Activated naive CD8-positive, alpha-beta T cell treated with anti-CD3 and anti-CD28 coated beads, Interleukin-2, amount 10 ng/mL, durations not matched to agents 7 days and 5 days (primary cell): ENCODE results near the gene NIN. TPM values are rescaled to one million over a fixed set of nuclear protein-coding genes. Genes with fewer than 3 reads are reported as not detected.
A peak's percentile ranks its signal among the peaks of the same experiment; 100 is the strongest.

ENCODE experiments used
- ATAC-seq: fragments of 150-1000 bp; cut with Tn5 transposase; one replicate; pipeline ENCODE4 v1.10.0; 2021; ENCODE audit warnings: low read depth, moderate library complexity
- POLR2A ChIA-PET: fragments of 350-600 bp; sonication (Branson Sonifier 250); formaldehyde crosslinking; loops from one replicate; lab custom pipeline; 2021; ENCODE audit warnings: antibody characterized with exemption; lab: Charles Lee
- DNase-seq: peaks from one replicate; pipeline ENCODE4 v3.0.0; 2021
- H3K27ac Mint-ChIP-seq: one replicate; pipeline ENCODE4 v1.8.0; 2022; ENCODE audit warnings: mild to moderate bottlenecking, mixed read lengths
- H3K27me3 Mint-ChIP-seq: one replicate; pipeline ENCODE4 v1.8.0; 2022; ENCODE audit warnings: mild to moderate bottlenecking, moderate library complexity, mixed read lengths
- H3K36me3 Mint-ChIP-seq: one replicate; pipeline ENCODE4 v1.8.0; 2021; ENCODE audit warnings: mild to moderate bottlenecking, mixed read lengths
- H3K4me1 Mint-ChIP-seq: one replicate; pipeline ENCODE4 v1.8.0; 2021; ENCODE audit warnings: mixed read lengths
- H3K4me3 Mint-ChIP-seq: one replicate; pipeline ENCODE4 v1.8.0; 2022; ENCODE audit warnings: mild to moderate bottlenecking, moderate library complexity, mixed read lengths
- H3K9me3 Mint-ChIP-seq: one replicate; pipeline ENCODE4 v1.8.0; 2021; ENCODE audit warnings: mixed read lengths
- total RNA-seq, 2 experiments: library from RNA; stranded (reverse); gene quantifications; one replicate each; pipeline ENCODE4 v1.2.3, GENCODE V29; 2021

Gene NIN
- total RNA-seq, 2 experiments from 2014 or later: 106 to 113 TPM

DNA sequence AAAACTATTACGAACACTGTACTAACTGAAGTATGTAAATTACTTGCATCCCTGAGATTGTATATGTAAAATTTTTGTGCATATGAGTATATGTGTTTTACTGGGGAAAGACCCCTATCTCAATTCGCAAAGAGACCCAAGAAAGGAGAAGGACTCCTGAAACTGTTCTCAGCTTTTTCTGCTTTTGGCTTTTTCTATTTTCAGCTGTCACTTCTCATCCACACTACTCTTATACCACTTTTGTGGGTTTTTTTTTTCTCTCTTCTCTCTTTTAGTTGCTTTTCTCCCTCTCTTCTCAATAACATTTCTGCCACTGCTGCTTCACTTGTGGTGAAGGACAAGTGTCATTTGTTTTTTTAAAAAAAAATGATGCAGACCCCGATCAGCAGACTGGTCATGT, 39.8 kb downstream of the NIN start:
- Mint-ChIP-seq H3K27me3 (no peaks in the 10 kb centered on the region), H3K36me3 (peaks cover 53% of the 10 kb centered on the region), H3K4me3 (no peak overlapping the region), H3K9me3 (no peaks in the 10 kb centered on the region), H3K27ac (peak overlapping the region; percentile 85), H3K4me1 (peaks cover 57% of the 10 kb centered on the region)
- ATAC-seq (no peak), DNase-seq (no peak)
- POLR2A ChIA-PET: interaction anchor here (0.5 to 2.2 kb wide), 3 partner anchors 22 to 1951 kb away, joined by 3 to 7 read pairs (median 5); partner anchors contain the start of gene NIN

DNA sequence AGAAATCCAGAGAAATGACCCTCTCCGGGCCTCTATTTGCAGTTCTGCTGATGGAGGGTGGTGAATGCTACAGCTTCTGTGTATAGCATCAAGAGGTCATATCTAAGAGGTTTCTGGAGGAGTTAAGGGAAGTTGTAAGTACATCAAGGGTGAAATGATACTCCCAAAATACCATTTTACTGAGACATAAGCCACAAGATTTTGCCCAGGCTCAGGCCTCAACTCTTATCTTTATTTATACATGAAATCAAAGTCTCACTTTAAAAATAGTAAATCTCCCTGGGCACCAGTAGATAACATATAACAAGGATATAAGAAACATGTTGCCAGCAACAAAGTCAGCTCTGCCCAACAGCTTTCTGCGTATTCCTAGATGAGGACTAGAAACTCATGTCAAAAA, 40.4 kb downstream of the NIN start:
- H3K27ac Mint-ChIP-seq: no peak overlapping the region
- POLR2A ChIA-PET: interaction anchor here (1.5 to 2.6 kb wide), 3 partner anchors 23 to 69 kb away, joined by 5 to 12 read pairs (median 7); partner anchors contain the start of gene NIN
- ATAC-seq: no peak
- no peak overlapping the region for H3K4me3 Mint-ChIP-seq
- no peaks in the 10 kb centered on the region for H3K27me3 Mint-ChIP-seq
- H3K4me1 Mint-ChIP-seq: peaks cover 58% of the 10 kb centered on the region
- no peak for DNase-seq
- no peaks in the 10 kb centered on the region for H3K9me3 Mint-ChIP-seq
- H3K36me3 Mint-ChIP-seq: peaks cover 50% of the 10 kb centered on the region

DNA sequence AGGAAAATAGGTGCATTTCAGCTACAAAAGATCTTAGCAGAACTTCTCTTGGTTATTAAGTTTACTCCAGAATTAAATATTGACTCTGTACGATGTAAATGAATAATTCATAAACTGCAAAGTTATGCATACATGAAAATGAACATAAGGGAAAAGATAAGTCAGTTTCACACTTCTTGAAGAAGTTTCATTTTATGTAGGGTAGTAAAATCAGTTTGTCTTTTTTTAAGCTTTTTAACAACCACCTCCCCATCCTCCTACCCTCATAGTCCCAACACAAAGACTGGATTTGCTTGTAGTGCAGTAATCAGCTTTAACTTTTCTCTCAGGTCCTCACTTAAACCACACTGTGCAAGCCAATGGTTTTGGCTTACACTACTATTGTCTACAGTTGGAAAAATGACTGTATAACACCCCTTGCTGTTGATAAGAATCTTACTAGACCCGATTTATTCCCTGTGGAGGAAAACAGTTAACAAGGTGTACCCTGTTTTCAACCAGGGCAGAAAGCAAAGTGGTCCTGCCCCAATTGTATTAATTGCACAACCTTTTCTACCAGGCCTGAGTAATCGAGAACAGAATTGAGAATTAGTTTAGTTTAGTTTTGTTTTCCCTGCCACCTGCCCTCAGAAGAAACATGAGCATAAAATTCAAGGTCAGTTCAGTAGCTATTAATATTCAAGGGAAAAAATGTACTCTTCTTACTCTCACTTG, 44.1 kb downstream of the NIN start:
- Mint-ChIP-seq H3K36me3 (peaks cover 48% of the 10 kb centered on the region), H3K4me3 (no peak overlapping the region), H3K4me1 (peaks cover 60% of the 10 kb centered on the region), H3K9me3 (no peaks in the 10 kb centered on the region), H3K27ac (peak overlapping the region; percentile 51), H3K27me3 (no peaks in the 10 kb centered on the region)
- DNase-seq (no peak), ATAC-seq (no peak)
- POLR2A ChIA-PET: interaction anchor here (0.8 to 1.0 kb wide), 2 partner anchors 43 to 45 kb away, joined by 3 to 4 read pairs; no protein-coding TSS in a partner anchor

DNA sequence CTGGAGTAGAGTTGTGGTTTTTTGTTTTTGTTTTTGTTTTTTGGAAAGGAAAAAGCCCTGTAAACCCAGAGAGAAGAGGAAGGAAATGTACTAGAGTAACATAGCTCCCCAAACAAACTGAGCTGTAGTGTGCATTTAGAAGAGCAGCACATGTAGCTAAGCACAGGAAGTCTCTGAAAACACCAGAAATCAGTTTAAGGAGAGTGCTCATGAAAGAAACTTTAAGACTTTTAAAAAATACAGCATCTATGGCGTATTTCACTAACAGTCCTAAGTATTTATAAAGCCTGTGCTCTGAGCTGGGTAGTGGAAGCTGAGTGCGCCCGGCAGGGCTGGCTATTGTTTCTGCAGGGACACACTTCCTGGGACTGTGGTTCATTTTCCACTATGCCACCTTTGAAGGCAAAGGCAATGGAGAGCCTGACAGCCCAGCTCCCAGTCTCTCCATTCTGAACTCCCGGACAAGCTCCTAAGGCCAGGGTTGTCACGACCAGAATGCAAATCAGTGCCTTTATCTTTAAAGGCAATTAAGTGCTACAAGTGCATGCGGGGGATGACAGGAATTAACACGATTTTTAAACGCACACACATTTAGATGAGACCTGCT, 45.4 kb downstream of the NIN start:
- POLR2A ChIA-PET: interaction anchor here (0.6 to 2.4 kb wide), 5 partner anchors 9 to 74 kb away, joined by 3 to 12 read pairs (median 4); partner anchors contain the start of gene NIN
- peaks cover 49% of the 10 kb centered on the region for H3K4me1 Mint-ChIP-seq
- H3K36me3 Mint-ChIP-seq: peaks cover 39% of the 10 kb centered on the region
- H3K27me3 Mint-ChIP-seq: no peaks in the 10 kb centered on the region
- peak overlapping the region; percentile 58 for H3K4me3 Mint-ChIP-seq
- peak overlapping the region; percentile 81 for H3K27ac Mint-ChIP-seq
- ATAC-seq (peak; percentile 57), DNase-seq (no peak)
- no peaks in the 10 kb centered on the region for H3K9me3 Mint-ChIP-seq

DNA sequence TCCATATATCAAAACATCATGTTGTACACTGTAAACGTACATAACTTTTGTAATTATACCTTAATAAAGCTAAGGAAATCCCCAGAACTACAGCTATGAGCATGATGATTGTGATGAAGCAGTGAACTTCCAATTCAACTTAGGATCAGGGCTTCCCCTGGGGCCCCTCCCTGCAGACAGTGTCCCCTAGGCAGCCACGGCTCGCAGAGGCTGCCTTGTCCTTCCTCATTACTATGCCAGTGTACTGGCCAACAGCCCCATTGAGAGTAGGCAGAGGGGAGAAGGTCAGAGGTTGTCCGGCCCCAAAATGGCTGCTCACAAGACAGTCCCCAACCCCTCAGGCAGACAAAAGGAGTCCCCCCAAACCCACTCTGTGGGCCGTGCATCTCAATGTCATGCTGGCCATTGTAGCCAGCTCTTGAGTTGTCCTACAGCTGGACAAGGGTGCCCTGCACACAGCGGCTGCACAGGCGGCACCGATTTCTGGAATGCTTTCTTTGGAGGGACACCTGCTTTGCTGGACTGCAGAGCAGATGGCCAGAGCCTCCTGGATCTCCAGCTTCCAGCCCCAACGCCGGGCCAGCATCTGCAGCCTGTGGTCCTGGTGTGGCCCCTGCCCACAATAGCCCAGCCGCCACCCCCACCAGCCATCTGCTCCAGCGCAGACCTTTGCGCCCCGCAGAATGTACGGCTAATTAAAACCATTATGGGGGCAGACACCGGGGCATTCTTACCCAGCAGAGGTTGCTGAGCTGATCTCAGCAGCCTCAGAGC, 46.1 kb downstream of the NIN start:
- no peak for ATAC-seq
- Mint-ChIP-seq H3K36me3 (peaks cover 35% of the 10 kb centered on the region), H3K27me3 (no peaks in the 10 kb centered on the region), H3K9me3 (no peaks in the 10 kb centered on the region), H3K27ac (peak overlapping the region; percentile 81), H3K4me1 (peaks cover 44% of the 10 kb centered on the region), H3K4me3 (peak overlapping the region; percentile 58)
- no peak for DNase-seq
- POLR2A ChIA-PET: interaction anchor here (0.6 to 2.4 kb wide), 6 partner anchors 9 to 75 kb away, joined by 3 to 12 read pairs (median 4); partner anchors contain the start of gene NIN

DNA sequence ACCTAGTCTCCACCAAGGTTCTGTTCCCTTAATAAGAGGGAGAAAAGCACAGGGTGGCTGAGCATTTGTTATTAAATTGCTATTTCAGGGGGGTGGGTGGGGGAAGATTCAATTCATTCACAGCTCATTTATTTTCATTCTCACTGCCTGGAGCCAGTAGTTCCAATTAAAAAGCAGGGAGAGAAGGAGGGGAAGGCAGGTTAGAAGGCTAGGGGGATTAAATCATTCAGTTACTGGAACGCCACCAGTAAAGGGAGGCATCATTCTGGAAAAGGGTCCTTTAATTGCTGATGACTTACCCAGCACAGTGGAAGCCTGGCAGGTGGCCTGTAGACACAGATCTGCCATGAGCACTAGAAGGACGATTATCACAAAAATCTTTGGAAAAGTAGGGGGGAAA, 47.4 kb downstream of the NIN start:
- H3K36me3 Mint-ChIP-seq: peaks cover 26% of the 10 kb centered on the region
- H3K4me1 Mint-ChIP-seq: peaks cover 48% of the 10 kb centered on the region
- H3K9me3 Mint-ChIP-seq: no peaks in the 10 kb centered on the region
- DNase-seq (no peak), ATAC-seq (no peak)
- no peaks in the 10 kb centered on the region for H3K27me3 Mint-ChIP-seq
- POLR2A ChIA-PET: no interaction called here
- H3K27ac Mint-ChIP-seq: no peak overlapping the region
- no peak overlapping the region for H3K4me3 Mint-ChIP-seq

DNA sequence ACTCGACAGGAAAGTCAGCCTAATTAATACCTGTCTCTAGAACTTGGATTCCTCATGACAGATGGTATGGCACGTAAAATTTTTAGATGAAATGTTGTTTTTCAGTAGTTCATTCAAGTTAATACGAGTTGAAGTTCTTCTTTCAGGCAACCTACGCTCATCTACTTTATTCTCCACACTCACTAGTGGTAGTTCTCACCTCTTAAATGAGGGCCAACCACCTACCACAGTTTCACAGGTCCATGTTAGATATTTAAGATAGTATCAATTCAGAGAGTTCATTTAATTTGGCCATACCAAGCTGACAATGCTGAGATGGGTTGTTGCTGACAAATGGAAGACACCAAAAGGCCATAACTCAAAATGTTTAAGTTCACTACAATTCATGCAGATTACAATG, 50.6 kb downstream of the NIN start:
- no peak overlapping the region for H3K27ac Mint-ChIP-seq
- DNase-seq: no peak
- H3K4me1 Mint-ChIP-seq: peaks cover 27% of the 10 kb centered on the region
- no peaks in the 10 kb centered on the region for H3K27me3 Mint-ChIP-seq
- no peaks in the 10 kb centered on the region for H3K9me3 Mint-ChIP-seq
- no peak for ATAC-seq
- peaks cover 17% of the 10 kb centered on the region for H3K36me3 Mint-ChIP-seq
- no peak overlapping the region for H3K4me3 Mint-ChIP-seq
- POLR2A ChIA-PET: no interaction called here

DNA sequence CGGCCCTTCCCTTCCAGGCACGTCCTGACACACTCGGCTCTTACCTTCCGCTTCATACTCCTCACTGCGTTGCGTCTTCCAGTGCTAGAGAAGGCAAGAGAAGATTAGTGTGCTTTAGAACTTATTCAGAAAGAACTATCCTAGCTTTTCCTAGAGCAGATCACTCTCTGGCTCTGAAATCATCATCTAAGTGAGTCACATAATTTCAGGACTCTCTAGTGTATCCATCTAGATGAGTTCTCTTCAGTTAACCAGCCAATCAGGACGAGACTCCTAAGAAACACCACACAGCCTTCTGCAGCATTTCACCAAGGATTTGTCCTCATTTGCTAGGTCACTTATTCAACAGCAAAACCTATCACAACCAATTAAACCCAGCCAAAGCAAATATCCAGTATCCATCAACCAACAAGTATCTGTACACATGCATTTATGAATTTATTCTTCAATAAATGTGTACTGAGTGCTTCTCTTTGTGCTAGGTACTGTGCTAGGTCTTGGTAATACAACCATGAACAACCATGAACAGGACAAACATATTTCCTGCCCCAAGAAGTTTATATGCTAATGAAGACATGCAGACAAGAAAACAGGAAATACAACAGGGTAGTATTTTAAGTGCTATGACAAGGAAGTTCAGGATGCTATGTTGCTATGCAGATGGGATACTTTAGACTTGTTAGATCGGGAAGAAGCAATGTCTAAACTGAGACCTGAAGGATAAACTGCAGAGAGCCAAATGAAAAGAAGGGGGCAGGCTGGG, 52.1 kb downstream of the NIN start:
- POLR2A ChIA-PET: no interaction called here
- Mint-ChIP-seq H3K4me3 (no peak overlapping the region), H3K36me3 (peaks cover 18% of the 10 kb centered on the region), H3K9me3 (no peaks in the 10 kb centered on the region), H3K27ac (peak overlapping the region; percentile 32), H3K27me3 (no peaks in the 10 kb centered on the region), H3K4me1 (peaks cover 22% of the 10 kb centered on the region)
- no peak for DNase-seq
- ATAC-seq: no peak

DNA sequence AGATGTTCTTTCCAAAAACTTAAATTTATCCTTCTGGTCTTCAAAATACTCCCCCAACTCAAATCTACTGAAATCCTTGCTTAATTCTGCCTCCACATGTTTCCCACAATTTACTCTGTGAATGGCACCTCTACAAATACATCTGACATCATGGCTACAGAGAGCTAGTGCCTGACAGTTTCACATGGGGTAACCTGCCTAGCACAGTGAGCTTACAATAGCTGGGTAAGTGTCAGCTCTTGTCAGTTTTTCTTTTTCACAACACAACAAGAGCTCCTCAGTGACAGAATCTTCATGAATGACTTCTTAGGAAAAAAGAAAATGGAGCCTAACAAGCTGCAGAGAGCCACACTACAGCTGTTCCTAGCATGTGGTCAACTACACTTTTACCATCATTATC, 54.4 kb downstream of the NIN start:
- Mint-ChIP-seq H3K4me1 (peaks cover 20% of the 10 kb centered on the region), H3K27me3 (no peaks in the 10 kb centered on the region), H3K27ac (no peak overlapping the region), H3K4me3 (no peak overlapping the region), H3K9me3 (no peaks in the 10 kb centered on the region), H3K36me3 (peaks cover 13% of the 10 kb centered on the region)
- POLR2A ChIA-PET: interaction anchor here (2.7 kb wide), 1 partner anchor 83 kb away, joined by 7 read pairs; no protein-coding TSS in a partner anchor
- no peak for ATAC-seq
- DNase-seq: no peak

DNA sequence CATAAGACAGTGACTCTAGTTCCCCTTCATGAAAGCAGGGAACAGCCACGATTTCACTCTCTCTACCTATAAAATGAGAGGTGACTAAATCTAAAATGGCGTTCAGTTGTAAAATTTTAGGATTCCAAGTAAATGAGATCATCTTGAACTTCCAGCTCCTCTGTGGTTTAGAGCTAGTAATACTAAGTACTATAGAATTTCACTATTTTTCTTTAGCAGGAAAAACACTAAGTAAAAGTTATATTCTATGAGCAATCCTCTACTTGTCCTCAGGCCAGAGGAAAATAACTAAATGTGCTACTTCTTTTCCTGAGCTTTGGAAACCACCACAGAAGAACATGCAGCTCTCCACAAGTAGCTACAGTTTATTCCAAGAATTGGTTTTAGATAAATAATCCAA, 55.6 kb downstream of the NIN start:
- Mint-ChIP-seq H3K36me3 (peaks cover 16% of the 10 kb centered on the region), H3K9me3 (no peaks in the 10 kb centered on the region), H3K4me3 (no peak overlapping the region), H3K27me3 (no peaks in the 10 kb centered on the region), H3K27ac (no peak overlapping the region), H3K4me1 (peaks cover 20% of the 10 kb centered on the region)
- DNase-seq (no peak), ATAC-seq (no peak)
- POLR2A ChIA-PET: no interaction called here

DNA sequence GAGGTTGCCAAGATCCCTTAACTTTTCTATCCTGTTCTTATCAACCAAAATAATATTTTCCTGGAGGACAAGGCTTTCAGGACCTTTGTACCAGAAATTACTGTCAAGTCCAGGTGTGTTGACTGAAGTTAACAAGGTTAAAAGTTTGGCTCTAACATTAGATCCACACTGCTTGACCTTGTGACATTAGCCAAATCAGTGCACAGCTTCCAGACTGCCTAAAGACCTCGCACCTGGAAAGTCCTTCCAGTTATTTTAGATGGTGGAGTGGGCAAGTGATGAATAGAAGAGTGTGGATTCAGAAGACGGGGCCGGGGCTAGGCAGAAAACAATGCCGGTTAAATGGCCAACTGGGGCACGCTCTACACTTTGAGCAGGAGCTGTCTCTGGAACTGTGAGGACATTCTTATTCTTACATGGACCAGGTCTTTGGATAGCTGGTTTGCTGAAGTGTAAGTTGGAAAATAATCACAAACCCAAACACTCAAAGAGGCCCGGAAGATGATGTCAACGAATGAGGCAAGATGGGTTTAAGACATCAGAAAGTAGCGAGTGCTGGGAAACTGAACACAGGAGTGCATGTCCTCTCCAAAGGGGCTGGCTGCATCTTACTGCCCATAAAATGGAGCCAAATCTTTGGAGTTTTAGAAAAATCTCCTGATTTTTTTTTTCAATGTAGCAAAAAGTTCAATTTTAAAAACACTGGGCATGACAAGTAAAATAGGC, 56.3 kb downstream of the NIN start:
- Mint-ChIP-seq H3K4me1 (peaks cover 20% of the 10 kb centered on the region), H3K27me3 (no peaks in the 10 kb centered on the region), H3K4me3 (no peak overlapping the region), H3K27ac (peak overlapping the region; percentile 30), H3K36me3 (peaks cover 18% of the 10 kb centered on the region), H3K9me3 (no peaks in the 10 kb centered on the region)
- ATAC-seq (no peak), DNase-seq (no peak)
- POLR2A ChIA-PET: interaction anchor here (1.1 kb wide), 1 partner anchor 48 kb away, joined by 4 read pairs; no protein-coding TSS in a partner anchor
